ENCODE results near the gene CHMP2A. TPM values are rescaled to one million over a fixed set of nuclear protein-coding genes. Genes with fewer than 3 reads are reported as not detected.

Gene CHMP2A
- total and polyA plus RNA-seq, 2 of the 4 experiments (the other 2 are of a cell fraction) = 105 to 183 TPM

DNA sequence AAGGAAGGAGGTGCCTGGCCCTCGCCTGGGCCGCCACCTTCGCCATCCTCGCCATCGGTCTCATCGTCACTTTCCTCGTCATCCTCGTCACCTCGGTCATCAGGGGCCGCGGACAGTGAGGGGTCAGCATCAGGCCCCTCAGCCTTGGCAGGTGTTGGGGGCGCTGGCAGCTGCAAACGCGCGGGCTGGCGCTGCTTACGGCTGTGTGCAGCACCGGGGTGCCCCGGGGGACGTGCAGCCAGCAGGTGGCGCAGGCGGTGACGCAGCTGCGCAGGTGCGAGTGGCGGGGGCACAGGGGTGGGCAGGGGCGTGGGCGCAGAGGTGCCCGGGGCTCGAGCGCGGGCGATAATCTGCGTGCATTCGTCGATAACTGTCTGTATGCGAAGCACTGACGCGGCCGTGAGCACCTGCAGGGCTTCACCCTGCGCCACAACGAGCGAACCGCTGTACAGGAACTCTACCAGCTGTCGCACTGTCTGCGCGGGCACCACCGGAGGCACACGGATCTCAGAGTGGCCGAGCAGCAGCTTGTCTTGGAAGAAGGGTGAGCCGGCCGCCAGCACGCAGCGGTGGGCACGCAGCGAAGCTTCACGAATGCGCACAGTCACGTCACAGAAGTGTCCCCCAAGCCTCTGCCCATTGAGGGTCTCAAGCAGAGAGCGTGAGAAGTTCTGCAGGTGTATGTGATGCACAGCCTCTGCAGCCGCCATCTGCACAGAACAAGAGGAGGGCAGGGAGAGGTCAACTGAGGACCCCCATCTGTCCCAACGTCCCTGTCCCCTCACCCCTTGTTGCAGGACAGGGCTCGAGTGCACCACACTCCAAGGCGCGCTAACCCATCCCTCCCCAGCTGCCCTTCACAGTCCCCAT is 37.7 kb downstream of the CHMP2A start:
- no TSS peak for BruUV-seq (replicated peaks)
- no peak overlapping the region for H3K4ac ChIP-seq (ENCODE audit: low read depth, low read length)
- H3K23ac ChIP-seq (ENCODE audit: low read depth, low read length) = no peak overlapping the region
- CTCF ChIA-PET = no interaction called here
- H2BK20ac ChIP-seq (ENCODE audit: low read depth, low read length) = no peak overlapping the region
- H3K4me1 ChIP-seq (ENCODE audit: control insufficient read depth, insufficient read depth, low read length) = peaks cover 6% of the 10 kb centered on the region
- in situ Hi-C loops (cut with MboI; ENCODE audit: low sequenced_read_pairs) (no loop called here), intact Hi-C loops (cut with micrococcal nuclease) (loop anchor here (5.0 kb wide), 1 partner anchor 210 kb away; the partner anchor contains the start of gene ERVK3-1), dilution Hi-C loops (cut with HindIII; ENCODE audit: low sequenced_read_pairs, unreplicated experiment) (no loop called here)
- no peak overlapping the region for H2BK15ac ChIP-seq (ENCODE audit: low read depth, low read length)
- peaks cover 26% of the 10 kb centered on the region for H4K20me1 ChIP-seq (ENCODE audit: insufficient read depth, low read length)
- peaks cover 8% of the 10 kb centered on the region for H3K9me1 ChIP-seq (ENCODE audit: insufficient read depth, low read length)
- DNase-seq = no peak
- H2BK5ac ChIP-seq (ENCODE audit: low read depth, low read length, poor library complexity, severe bottlenecking) = no peak overlapping the region
- no peak overlapping the region for H3K4me3 ChIP-seq (ENCODE audit: insufficient read depth, low read depth, low read length)
- peaks cover 4 to 65% of the 10 kb centered on the region in 2 experiments; a peak in 3 of 4 replicates for H3K79me1 ChIP-seq (ENCODE audit: low read depth in 1 of 2, low read length in 2 of 2)
- H2AFZ ChIP-seq (replicated peaks; ENCODE audit: low read length, poor library complexity) = no peak overlapping the region
- no peak for TF ChIP-seq SMC3 (IDR thresholded peaks at IDR 0.05; ENCODE audit: low read depth, low read length)
- no peak for TF ChIP-seq POLR2A (IDR thresholded peaks at IDR 0.05; ENCODE audit: low read depth, low read length)
- TF ChIP-seq ELK1 (IDR thresholded peaks at IDR 0.05; ENCODE audit: borderline replicate concordance, low read depth, low read length) = no peak
- TF ChIP-seq RCOR1 (IDR thresholded peaks at IDR 0.05; ENCODE audit: insufficient replicate concordance, low read length) = no peak
- TF ChIP-seq USF2 (IDR thresholded peaks at IDR 0.05; ENCODE audit: low read depth, low read length) = no peak
- TF ChIP-seq NFE2L2 (IDR thresholded peaks at IDR 0.05; ENCODE audit: low read depth, low read length) = no peak
- no peak for TF ChIP-seq CHD1 (IDR thresholded peaks at IDR 0.05; ENCODE audit: low read depth, low read length)
- TF ChIP-seq MAZ (IDR thresholded peaks at IDR 0.05; ENCODE audit: borderline replicate concordance, low read depth, low read length) = no peak
- TF ChIP-seq FOS (IDR thresholded peaks at IDR 0.05; ENCODE audit: low read depth, low read length) = no peak
- no peak for TF ChIP-seq BHLHE40 (IDR thresholded peaks at IDR 0.05; ENCODE audit: low read depth, low read length)
- TF ChIP-seq CEBPB (IDR thresholded peaks at IDR 0.05; ENCODE audit: low read depth, low read length) = no peak
- no peak for TF ChIP-seq MXI1 (IDR thresholded peaks at IDR 0.05; ENCODE audit: borderline replicate concordance, low read depth, low read length)
- TF ChIP-seq RFX5 (IDR thresholded peaks at IDR 0.05; ENCODE audit: low read depth, low read length) = no peak
- no peak for TF ChIP-seq MAFK (IDR thresholded peaks at IDR 0.05; ENCODE audit: low read depth, low read length)
- TF ChIP-seq RAD21 (IDR thresholded peaks at IDR 0.05; ENCODE audit: low read length) = no peak
- H3K9me3 ChIP-seq (ENCODE audit: control insufficient read depth, insufficient read depth, low read length) = no peaks in the 10 kb centered on the region
- no peak overlapping the region for H4K8ac ChIP-seq (ENCODE audit: low read depth in 2 of 2, low read length in 2 of 2)
- no peak for ATAC-seq (ENCODE audit: low read depth)
- H4K5ac ChIP-seq (ENCODE audit: low read depth, low read length) = no peak overlapping the region
- H2AK9ac ChIP-seq (replicated peaks; ENCODE audit: low read depth, low read length, poor library complexity) = no peak overlapping the region
- no peak overlapping the region for H2BK120ac ChIP-seq (ENCODE audit: low read depth, low read length)
- no peaks in the 10 kb centered on the region for H3K27me3 ChIP-seq (ENCODE audit: control insufficient read depth, insufficient read depth, low read length)
- H3K4me2 ChIP-seq (ENCODE audit: low read depth, low read length) = no peak overlapping the region; the same call in 1 of the 2 replicates
- no peak overlapping the region for H3K14ac ChIP-seq (replicated peaks; ENCODE audit: low read depth, low read length)
- WGBS, 2 experiments (ENCODE audit: extremely low coverage in 2 of 2, insufficient read length in 1 of 2) = 95% methylated on average over 32 of the region's 65 CpGs; no CpG with 5 or more reads in 1 of the 2 experiments
- H3K18ac ChIP-seq (ENCODE audit: low read depth, low read length) = no peak overlapping the region
- H2AK5ac ChIP-seq (ENCODE audit: low read depth, low read length) = no peak overlapping the region
- H3K36me3 ChIP-seq (ENCODE audit: control insufficient read depth, insufficient read depth, low read length) = peaks cover 18% of the 10 kb centered on the region
- no peak overlapping the region for H3K56ac ChIP-seq (ENCODE audit: extremely low read depth, insufficient read depth, low read length)
- POLR2A ChIA-PET (ENCODE audit: unreplicated experiment) = no interaction called here
- no peak overlapping the region for H3K27ac ChIP-seq (ENCODE audit: insufficient read depth, low read length)
- H4K91ac ChIP-seq (ENCODE audit: insufficient read depth, low read depth, low read length) = no peak overlapping the region
- H3K9ac ChIP-seq (ENCODE audit: low read depth, low read length) = no peak overlapping the region
